Dermis blood vessel endothelial cell (primary cell): ENCODE data around the gene TCEAL3. TPM values are rescaled to one million over a fixed set of nuclear protein-coding genes. Genes with fewer than 3 reads are reported as not detected.
"Not testable (repeated sequence)": the region's sequence is repeated elsewhere in the genome, so short reads cannot be mapped to it uniquely, and the experiment has no call there.

ENCODE experiments used
- DNase-seq: peaks from one replicate; pipeline ENCODE4 v3.0.0; 2010
- total RNA-seq: library from RNA; depleted of rRNA; stranded (reverse); fragments of >200 nt; gene quantifications from 2 replicates; pipeline ENCODE4 v1.2.3, GENCODE V29; 2014

Gene TCEAL3
- total RNA-seq, 1 donor from 2014 or later = 8.0 TPM

DNA sequence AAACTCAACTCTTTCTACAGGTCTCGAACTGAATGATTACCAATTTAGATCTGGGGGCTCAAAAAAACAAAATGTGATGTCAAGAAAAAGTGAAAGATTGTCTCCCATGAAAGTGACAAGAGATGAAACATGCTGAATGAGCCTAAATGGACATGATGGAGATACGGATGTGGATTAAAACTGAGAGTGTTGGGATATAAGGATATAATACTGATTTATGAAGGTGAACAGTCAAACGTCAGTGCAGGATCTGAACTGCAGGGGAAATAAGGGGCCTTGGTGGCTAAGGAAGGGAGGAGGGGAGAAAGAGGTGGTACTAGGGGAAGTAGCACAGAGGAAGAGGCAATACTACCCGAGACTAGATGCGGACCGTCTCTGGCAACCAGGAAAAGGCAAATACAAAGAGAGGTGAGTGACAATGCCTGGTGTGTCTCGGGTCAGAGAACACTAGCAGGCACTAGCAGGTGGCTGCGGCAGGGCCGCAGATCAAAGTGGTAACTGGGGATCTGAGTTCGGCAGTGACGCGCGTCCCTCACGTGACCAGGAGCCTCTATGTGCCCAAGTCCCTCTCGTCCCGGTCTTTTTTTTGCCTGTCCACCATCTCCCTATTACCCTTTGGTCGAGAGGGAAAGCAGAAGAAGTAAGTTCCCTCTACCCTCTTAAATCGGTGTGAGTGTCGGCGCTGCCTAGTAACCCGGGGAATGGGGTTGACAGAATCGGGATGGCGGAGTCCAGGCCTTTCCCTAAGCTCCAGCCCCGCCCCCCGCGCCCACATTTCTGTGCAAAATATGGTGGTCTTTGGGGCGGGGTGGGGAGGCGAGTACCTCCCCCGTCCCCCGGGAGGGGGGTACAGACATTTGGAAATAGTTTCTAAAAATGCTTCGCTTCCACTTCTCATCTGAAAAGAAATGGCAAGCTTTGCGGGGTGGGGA, 20.9 kb downstream of the TCEAL3 start, which contains the start of gene TCEAL1:
Gene TCEAL1, plus strand, starts transcription at position 590 of the 932 bp plus-strand sequence. CDS start 942 bp downstream, outside the sequence.
- DNase-seq = peak; percentile 61

DNA sequence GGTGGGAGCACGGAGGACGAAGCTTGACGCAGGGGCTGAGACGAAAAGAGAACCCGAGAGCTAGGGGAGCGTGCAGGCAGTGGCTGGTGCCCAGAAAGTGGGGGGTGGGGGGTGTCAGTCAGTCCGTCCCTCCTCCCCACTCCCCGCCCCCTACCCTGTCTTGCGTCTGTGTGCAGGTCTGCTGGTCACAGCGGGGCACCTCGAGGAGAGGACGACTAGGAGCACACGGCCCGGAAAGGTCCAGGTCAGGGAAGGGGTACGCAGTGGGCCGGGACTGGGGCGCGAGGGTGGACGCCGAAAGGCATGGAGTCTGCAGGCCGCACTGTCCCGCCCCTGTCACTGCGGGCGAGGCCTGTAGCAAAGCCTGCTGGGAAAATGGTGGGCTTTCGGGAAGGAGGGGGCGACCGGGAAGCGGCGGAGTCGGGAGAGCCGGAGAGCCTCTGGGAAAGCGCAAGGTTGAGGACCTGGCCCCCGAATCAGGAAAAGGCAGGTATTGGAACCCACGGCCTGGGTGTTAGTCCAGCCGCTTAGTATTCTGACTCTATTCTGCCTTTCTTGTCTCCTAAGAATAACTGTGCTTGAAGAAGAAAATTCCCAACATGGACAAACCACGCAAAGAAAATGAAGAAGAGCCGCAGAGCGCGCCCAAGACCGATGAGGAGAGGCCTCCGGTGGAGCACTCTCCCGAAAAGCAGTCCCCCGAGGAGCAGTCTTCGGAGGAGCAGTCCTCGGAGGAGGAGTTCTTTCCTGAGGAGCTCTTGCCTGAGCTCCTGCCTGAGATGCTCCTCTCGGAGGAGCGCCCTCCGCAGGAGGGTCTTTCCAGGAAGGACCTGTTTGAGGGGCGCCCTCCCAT, 21.8 kb downstream of the TCEAL3 start:
- DNase-seq = peak; percentile 77

DNA sequence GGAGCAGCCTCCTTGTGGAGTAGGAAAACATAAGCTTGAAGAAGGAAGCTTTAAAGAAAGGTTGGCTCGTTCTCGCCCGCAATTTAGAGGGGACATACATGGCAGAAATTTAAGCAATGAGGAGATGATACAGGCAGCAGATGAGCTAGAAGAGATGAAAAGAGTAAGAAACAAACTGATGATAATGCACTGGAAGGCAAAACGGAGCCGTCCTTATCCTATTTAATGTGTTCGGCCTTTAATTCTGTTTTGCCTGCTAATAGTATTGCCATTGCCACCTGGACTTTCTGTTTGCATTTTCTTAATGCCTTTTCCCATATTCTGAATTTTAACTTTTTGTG, 22.4 kb downstream of the TCEAL3 start:
- no peak for DNase-seq

DNA sequence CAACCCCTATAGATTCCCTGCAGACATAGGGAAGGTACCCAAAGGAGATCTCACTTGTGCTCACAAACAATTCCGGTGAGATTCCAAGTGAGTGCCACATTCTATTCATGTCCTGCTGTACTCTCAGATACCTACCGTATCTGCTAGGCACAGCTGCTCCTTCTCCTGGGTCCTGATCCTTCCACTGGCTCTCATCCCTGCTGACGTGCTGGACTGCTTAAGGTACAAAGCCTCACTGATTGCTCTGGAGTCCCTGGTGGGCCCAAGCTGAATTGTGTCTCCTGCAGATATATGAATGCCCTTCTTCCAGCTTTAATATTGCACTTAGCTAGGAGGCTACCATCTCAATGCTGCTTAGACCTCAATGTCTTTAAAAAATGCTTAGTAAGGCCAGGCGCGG, 23.4 kb downstream of the TCEAL3 start:
- DNase-seq = no peak

DNA sequence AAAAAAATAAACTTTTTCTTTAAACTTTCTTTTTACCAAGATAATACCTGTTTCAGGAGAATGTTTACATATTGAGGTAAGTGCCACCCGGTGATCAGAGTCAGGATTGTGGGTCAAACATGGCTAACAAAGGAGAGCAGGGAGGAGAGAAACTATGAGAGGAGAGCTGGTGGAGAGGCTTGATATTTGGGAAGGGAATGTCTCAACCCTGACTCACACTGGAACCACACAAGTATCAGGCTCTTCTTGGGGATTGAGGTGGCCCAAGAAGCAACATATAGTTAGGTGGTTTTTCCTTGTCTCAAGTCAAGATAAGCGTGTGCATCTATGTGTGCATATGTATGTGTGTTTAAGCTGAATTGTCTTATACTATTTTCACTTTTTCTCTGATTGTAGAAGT, 27.7 kb downstream of the TCEAL3 start:
- no peak for DNase-seq

DNA sequence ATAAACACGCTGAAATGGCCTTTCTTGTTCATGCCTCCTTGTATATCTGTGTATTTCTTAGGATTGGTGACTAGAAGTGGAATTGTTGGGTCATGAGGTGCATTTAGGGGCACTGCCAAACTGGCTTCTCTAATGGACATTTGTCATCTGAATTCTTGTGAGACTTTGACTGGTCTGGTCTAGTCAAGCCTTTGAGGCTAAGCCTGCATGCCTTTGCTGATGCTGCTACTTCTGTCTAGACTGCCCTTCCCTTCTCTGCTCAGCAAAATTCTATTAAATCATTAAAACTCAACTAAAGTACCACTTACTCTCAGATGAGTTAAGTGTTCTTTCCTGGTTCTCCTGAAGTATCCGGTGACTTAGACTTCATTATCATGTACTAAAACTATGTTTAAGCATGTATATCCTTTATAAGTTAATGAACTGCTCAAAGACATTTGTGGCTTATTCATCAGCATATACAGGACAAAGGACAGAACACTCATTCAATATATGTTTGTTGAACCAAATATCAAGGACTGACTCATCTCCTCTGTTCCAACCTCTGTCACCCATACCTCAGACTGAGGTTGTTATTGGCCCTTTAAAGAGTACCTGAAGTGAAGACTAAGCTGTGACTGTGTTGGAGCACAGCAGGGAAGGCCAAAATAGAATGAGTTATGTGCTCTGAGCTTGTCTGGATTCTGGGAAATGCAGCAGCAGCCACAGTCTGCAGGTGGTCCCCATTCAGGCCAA, 30.0 kb downstream of the TCEAL3 start:
- DNase-seq = peak; percentile 3

DNA sequence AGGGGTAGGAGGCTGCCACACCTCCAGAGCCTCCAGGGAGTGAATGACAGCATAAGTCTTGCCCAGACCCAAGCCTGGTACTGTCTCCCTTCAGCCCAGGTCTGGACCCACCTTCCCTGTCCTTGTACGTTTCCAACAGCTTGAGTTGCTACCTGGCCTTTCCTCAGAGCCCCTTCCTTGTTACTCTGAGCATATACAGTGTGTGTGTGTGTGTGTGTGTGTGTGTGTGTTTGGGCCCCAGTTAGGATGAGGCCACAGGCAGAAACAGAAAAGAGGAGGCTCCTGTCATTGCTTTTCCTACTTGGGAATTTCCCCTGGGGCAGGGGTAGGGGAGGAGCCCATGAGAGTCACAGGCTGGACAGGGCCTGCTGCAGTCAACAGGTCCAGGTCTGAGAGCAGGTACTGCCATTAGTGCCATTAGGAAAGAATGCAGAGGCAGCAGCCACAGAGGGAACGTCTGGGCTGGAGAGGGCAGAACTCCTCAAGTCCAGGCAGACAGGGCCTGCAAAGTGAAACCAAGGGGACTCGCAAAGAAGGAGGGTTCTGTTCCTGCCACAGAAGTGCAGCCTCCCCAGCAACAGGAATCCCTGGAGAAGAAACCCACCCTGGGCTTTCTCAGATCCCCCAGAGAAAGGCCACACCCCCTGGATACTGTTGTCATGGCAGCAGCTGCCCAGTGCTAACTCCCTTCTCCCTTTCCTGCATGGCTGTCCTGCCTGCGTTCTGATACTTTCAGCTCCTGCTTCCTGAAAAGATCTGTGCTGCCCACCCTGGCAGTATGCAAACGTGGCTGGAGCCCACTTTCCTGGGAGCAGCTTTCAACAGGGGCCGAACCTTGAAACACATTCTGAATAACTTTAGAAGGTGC, 30.9 kb downstream of the TCEAL3 start:
- peak; percentile 26 for DNase-seq

DNA sequence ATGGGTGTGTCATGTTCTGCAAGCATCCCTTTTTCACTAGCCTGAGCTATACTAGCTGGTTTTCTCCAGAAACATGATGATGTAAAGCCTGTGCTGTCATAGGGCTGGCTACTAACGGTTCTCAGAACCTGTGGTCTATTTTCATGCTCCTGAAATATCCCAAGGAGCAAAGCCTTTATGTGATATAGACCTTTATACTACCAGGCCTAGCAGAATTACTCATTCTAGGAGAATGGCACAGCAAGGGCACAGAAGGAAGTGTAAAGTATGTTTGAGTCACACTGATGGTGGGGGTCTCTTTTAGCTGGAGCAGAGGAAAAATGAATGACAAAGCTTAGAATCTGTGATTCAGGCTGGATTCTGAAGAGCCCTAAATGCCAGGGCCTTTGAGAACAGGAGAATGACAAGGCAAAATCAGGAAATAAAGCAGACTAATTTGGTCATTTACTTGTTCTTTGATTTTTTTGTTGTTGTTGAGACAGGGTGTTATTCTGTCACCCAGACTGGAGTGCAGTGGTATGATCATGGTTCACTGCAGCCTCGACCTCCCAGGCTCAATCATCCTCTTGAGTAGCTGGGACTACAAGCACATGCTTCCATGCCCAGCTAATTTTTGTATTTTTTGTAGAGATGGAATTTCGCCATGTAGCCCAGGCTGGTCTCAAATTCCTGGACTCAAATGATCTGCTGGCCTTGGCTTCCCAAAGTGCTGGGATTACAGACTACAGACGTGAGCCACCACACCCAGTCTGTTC, 32.8 kb downstream of the TCEAL3 start:
- DNase-seq = no peak

DNA sequence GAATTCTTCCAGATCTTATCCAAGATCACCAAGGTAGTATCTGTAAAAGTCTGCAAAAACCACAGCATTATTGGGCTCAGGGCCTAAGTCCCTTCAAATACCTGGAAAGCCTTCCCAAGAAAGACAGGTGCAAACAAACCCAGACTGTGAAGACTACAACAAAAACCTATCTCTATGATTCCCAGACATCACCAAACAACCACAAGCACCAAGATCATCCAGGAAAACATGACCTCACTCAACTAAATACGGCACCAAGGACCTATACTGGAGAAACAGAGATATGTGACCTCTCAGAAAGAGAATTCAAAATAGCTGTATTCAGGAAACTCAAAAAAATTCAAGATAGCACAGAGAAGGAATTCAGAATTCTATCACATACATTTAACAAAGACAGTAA, 36.4 kb downstream of the TCEAL3 start:
- DNase-seq = no peak

DNA sequence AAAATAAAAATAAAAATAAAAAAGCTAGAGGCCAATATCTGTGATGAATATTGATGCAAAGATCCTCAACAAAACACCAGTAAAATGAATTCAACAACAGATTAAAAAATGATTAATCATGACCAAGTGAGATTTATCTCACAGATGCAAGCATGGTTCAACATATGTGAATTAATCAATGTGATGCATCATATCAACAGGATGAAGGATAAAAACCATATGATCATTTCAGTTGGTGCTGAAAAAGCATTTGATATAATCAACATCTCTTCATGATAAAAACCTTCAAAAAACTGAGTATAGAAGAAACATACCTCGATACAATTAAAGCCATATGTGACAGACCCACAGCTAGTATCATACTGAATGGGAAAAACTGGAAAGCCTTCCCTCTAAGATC, 39.9 kb downstream of the TCEAL3 start:
- no peak for DNase-seq

DNA sequence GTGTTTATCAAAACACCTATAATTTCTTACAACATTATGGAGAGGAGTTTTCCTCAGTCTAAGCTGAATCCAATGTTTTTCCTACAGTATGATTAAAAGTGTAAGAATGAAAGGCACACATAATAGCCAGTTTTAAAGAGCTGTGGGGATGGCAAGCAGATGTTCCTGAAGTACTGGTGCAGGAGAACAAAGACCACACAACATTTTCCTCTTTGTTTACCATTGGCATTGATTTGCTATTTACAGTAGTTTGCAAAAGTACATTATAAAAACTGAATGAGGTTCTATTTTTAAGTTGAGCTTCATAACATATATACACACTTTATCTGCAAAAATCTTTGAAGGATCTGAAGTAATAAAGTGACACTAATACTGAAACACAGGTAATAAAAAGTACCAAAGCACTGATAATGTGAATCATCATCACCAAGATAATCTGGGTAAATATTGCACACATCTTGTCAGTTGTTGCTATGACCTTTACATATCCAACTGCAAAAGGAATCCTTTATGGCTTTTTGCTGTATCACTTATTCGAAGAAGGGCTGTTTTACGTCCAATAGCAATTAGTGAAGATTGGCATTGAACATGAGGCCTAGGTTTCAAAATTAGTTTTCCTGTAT, 43.5 kb downstream of the TCEAL3 start:
- no peak for DNase-seq

DNA sequence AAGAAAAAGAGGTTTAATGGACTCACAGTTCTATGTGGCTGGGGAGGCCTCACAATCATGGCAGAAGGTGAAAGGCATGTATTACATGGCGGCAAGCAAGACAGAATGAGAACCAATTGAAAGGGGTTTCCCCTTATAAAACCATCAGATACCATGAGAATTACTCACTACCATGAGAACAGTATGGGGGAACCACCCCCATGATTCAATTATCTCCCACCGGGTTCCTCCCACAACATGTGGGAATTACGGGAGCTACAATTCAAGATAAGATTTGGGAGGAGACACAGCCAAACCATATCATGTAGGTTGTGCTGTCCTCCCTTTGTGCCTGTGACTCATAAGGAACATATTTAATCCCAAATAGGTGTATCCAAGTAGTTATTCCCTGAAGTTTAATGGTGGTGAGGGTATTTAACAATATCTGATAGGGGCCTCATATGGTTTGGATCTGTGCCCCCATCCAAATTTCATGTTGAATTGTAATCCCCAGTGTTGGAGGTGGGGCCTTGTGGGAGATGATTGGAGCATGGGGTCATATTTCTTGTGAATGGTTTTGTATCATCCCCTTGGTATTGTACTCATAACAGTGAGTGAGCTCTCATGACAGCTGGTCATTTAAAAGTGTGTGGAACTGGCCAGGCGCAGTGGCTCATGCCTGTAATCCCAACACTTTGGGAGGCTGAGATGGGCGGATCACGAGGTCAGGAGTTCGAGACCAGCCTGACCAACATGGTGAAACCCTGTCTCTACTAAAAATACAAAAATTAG, 47.7 kb downstream of the TCEAL3 start:
- not testable (repeated sequence) for DNase-seq

DNA sequence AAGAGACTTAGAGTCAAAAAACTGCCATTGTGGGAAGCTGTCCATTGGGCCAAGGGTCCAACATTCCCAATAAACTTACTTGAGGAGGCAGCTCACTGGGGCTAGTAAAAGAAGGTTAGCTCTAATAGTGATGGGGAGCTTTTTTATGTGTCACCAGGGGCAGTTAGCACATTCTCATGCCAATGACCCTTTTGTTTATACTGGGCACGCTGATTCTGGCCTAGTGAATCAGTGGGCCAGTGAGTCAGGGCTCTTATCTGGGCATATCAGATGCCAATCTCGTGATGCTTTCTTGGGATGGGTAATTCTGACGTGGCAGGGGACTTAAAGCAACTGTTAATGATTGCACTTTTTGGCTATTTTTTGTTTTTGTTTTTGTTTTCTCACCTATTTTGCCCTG, 48.9 kb downstream of the TCEAL3 start:
- peak; percentile 59 for DNase-seq

DNA sequence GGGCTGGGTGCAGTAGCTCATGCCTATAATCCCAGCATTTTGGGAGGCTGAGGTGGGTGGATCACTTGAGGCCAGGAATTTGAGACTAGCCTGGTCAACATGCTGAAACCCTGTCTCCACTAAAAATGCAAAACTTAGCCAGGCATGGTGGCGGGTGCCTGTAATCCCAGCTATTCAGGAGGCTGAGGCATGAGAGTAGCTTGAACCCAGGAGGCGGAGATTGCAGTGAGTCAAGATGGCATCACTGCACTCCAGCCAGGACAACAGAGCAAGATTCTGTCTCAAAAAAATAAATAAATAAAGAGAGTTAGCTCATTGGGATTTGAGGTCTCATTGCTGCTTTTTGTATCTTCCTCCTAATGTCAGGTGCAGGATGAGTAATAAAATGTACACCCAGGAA, 49.3 kb downstream of the TCEAL3 start:
- DNase-seq = not testable (repeated sequence)

DNA sequence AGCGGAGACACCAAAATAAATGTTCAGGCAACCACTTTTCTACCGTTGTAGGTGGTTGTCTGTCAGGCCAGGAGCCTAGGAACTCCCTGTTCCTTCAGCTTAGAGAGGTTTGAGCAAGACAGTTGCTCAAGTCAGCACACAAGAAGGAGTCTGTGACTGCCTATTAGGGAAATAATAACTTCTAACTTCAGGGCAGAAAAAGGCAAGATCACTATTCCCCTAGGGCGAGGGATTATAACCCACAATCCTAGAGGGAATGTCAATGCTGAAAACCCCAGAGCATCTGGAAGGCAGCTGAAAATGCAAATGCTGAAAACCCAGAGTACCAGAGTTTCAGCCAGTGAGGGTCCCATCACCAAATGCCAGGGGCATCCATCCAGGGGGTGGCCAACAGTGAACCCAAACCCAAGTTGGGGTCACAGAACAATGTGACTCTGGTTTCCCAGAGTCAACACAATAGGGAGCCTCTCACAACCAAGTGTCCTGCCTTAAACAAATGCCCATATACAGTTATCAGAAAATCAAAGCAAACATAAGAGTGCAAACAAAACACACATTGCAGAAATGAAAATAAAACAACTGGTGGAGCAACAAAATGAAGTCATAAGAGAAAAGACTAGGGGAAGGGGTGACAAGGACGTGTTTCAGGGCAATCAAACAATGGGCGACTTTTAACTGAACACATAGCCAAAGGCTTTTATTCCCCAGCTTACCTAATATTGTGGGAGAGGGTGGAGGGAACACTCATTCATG, 51.1 kb downstream of the TCEAL3 start:
- no peak for DNase-seq

DNA sequence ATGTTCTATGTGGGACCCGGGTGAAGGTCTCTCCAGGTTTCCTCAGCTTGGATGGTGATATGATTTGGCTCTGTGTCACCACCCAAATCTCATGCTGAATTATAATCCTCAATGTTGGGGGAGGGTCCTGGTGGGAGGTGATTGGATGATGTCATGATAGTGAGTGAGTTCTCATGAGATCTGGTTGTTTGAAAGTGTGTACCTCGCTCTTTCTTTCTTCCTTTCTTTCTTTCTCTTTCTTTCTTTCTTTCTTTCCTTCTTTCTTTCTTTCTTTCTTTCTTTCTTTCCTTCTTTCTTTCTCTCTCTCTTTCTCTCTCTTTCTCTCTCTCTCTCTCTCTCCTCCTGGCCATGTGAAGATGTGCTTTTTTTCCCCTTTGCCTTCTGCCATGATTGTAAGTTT, 51.7 kb downstream of the TCEAL3 start:
- not testable (repeated sequence) for DNase-seq
